ENCODE results near the gene ANTXRL. TPM values are rescaled to one million over a fixed set of nuclear protein-coding genes. Genes with fewer than 3 reads are reported as not detected.
"Not testable (repeated sequence)": the region's sequence is repeated elsewhere in the genome, so short reads cannot be mapped to it uniquely, and the experiment has no call there.

Gene ANTXRL
- total and polyA plus RNA-seq, 10 of the 15 experiments (the other 5 are each of a cell fraction or from before 2014, with no cell fraction given), result not detected

DNA sequence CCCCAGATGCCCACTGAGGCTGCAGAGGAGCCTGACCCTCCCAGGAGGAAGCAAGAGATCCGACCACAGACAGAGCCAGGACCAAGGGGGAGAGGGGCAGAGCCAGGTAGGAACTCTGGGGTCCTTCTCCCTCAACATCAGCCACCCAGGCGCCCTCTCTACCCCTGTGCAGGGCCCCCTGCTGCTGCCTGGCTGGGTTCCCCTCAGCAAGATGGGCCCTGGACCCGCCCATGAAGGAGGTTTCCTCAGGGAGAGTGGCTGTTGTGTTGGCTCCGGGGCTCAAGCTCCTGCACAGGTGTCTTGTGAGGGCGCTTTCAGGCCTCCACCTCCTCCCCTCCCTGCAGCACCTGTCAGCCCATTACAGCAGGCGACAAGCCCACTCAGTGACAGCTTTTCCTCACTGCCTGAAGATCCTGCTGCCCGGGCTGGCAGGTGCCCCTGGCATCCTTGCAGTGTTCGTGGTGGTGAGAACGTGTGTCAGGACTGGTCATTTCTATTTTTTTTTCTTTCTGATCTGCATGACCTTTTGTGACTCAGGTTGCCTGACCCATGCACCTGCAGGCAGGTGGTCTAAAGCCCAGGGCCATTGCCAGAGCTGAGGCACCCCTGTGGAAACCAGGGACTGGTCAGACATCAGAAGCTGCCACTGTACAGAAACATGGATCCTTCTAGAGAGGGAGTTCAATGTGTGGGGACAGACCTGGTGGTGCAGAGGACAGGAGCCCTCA, 37.0 kb upstream of the ANTXRL start:
- H3K79me2 ChIP-seq (ENCODE audit: control insufficient read depth, insufficient read depth, low read length); H3K27ac ChIP-seq (ENCODE audit: control insufficient read depth, insufficient read depth); BruUV-seq (replicated peaks); DNase-seq (ENCODE audit: low read depth, low spot score); CTCF ChIA-PET; H3K9ac ChIP-seq (ENCODE audit: control insufficient read depth, insufficient read depth, low read length); H3K4me3 ChIP-seq; POLR2A ChIA-PET; H3K4me2 ChIP-seq (ENCODE audit: control insufficient read depth, insufficient read depth); H2AFZ ChIP-seq (ENCODE audit: control insufficient read depth, low read depth, low read length); H3K27me3 ChIP-seq (replicated peaks in 1 of 2; ENCODE audit: control insufficient read depth in 2 of 2, insufficient read depth in 2 of 2, low read length in 1 of 2); RAD21 ChIA-PET (ENCODE audit: unreplicated experiment); H3K36me3 ChIP-seq (ENCODE audit: control insufficient read depth in 2 of 2, insufficient read depth in 2 of 2, low read length in 1 of 2); in situ Hi-C loops (cut with MboI); H4K20me1 ChIP-seq (ENCODE audit: control insufficient read depth, insufficient read depth); ATAC-seq; H3K4me1 ChIP-seq (ENCODE audit: control insufficient read depth, insufficient read depth, low read length); H3K9me3 ChIP-seq (replicated peaks; ENCODE audit: control insufficient read depth, insufficient read depth, low read length); SMC1A ChIA-PET (ENCODE audit: uncharacterized antibody, unreplicated experiment); FAIRE-seq: not testable (repeated sequence)
- intact Hi-C loops (cut with micrococcal nuclease; ENCODE audit: unreplicated experiment), result loop anchor here (10.0 kb wide), 1 partner anchor 1015 kb away; no protein-coding TSS in a partner anchor
- WGBS (ENCODE audit: insufficient coverage, insufficient replicate concordance, low lambda C conversion rate, missing lambda C conversion rate), result 29% methylated on average over 4 of the region's 9 CpGs

DNA sequence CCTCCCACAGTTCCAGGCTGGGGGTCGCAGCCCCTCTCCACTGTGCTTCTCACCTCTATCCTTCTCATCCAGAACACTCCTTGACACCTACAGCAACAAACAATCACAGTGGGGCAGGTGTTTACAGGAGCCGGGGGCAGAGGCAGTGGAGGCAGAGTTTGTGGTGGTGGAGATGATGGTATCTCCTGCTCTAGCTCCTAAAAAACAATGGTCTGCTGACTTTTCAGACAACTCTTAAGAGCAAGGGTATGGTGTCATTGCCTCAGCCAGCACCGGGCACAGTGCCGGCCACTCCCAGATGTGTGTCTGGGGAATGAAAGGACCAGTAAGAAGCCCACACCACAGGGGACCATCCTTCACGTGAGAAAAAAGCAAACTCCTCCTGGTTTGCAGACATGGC, 36.3 kb upstream of the ANTXRL start:
- BruUV-seq (replicated peaks), result no TSS peak
- ChIA-PET SMC1A (ENCODE audit: uncharacterized antibody, unreplicated experiment) (no interaction called here), POLR2A (no interaction called here)
- TF ChIP-seq, protein P1, sequence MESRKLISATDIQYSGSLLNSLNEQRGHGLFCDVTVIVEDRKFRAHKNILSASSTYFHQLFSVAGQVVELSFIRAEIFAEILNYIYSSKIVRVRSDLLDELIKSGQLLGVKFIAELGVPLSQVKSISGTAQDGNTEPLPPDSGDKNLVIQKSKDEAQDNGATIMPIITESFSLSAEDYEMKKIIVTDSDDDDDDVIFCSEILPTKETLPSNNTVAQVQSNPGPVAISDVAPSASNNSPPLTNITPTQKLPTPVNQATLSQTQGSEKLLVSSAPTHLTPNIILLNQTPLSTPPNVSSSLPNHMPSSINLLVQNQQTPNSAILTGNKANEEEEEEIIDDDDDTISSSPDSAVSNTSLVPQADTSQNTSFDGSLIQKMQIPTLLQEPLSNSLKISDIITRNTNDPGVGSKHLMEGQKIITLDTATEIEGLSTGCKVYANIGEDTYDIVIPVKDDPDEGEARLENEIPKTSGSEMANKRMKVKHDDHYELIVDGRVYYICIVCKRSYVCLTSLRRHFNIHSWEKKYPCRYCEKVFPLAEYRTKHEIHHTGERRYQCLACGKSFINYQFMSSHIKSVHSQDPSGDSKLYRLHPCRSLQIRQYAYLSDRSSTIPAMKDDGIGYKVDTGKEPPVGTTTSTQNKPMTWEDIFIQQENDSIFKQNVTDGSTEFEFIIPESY (IDR thresholded peaks at IDR 0.05), result no peak
- TF ChIP-seq HDAC2 (IDR thresholded peaks at IDR 0.05) (no peak), TARDBP (IDR thresholded peaks at IDR 0.05; ENCODE audit: borderline replicate concordance) (no peak), CEBPB (IDR thresholded peaks at IDR 0.05; ENCODE audit: borderline replicate concordance in 1 of 2, low read depth in 2 of 2, low read length in 2 of 2) (no peak), KLF5 (IDR thresholded peaks at IDR 0.05; ENCODE audit: partially characterized antibody) (no peak), MEF2A (IDR thresholded peaks at IDR 0.05; ENCODE audit: insufficient read depth, low read depth, low read length) (no peak), MTA2 (IDR thresholded peaks at IDR 0.05; ENCODE audit: low read depth) (no peak), SREBF1 (IDR thresholded peaks at IDR 0.05; ENCODE audit: low read length) (no peak), NR2F1 (conservative IDR thresholded peaks at IDR 0.05) (no peak), BMI1 (IDR thresholded peaks at IDR 0.05; ENCODE audit: borderline replicate concordance) (no peak), HDAC6 (IDR thresholded peaks at IDR 0.05; ENCODE audit: unreplicated experiment) (no peak), ZNF24 (IDR thresholded peaks at IDR 0.05) (no peak), KDM1A (IDR thresholded peaks at IDR 0.05; ENCODE audit: borderline replicate concordance) (no peak)
- TF ChIP-seq, protein P2, sequence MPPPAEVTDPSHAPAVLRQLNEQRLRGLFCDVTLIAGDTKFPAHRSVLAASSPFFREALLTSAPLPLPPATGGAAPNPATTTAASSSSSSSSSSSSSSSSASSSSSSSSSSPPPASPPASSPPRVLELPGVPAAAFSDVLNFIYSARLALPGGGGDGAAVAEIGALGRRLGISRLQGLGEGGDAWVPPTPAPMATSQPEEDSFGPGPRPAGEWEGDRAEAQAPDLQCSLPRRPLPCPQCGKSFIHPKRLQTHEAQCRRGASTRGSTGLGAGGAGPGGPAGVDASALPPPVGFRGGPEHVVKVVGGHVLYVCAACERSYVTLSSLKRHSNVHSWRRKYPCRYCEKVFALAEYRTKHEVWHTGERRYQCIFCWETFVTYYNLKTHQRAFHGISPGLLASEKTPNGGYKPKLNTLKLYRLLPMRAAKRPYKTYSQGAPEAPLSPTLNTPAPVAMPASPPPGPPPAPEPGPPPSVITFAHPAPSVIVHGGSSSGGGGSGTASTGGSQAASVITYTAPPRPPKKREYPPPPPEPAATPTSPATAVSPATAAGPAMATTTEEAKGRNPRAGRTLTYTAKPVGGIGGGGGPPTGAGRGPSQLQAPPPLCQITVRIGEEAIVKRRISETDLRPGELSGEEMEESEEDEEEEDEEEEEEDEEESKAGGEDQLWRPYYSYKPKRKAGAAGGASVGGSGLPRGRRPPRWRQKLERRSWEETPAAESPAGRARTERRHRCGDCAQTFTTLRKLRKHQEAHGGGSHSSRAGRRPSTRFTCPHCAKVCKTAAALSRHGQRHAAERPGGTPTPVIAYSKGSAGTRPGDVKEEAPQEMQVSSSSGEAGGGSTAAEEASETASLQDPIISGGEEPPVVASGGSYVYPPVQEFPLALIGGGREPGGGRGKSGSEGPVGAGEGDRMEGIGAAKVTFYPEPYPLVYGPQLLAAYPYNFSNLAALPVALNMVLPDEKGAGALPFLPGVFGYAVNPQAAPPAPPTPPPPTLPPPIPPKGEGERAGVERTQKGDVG (CRISPR knock-in tag; IDR thresholded peaks at IDR 0.05), result no peak

More for the DNA sequence above, 36.3 kb upstream of the ANTXRL start:
- ChIA-PET CTCF (interaction anchor here (1.0 kb wide), 1 partner anchor 15 kb away, joined by 3 read pairs; no protein-coding TSS in a partner anchor), RAD21 (ENCODE audit: unreplicated experiment) (no interaction called here)
- H3K9ac ChIP-seq (ENCODE audit: control insufficient read depth, insufficient read depth, low read length), result no peak overlapping the region
- H3K36me3 ChIP-seq (ENCODE audit: control insufficient read depth in 2 of 2, insufficient read depth in 2 of 2, low read length in 1 of 2), result no peaks in the 10 kb centered on the region
- H3K9me3 ChIP-seq (replicated peaks; ENCODE audit: control insufficient read depth, insufficient read depth, low read length), result no peaks in the 10 kb centered on the region
- intact Hi-C loops (cut with micrococcal nuclease; ENCODE audit: unreplicated experiment), result loop anchor here (10.0 kb wide), 1 partner anchor 1016 kb away; no protein-coding TSS in a partner anchor
- no peaks in the 10 kb centered on the region for H3K79me2 ChIP-seq (ENCODE audit: control insufficient read depth, insufficient read depth, low read length)
- no peaks in the 10 kb centered on the region for H3K27me3 ChIP-seq (replicated peaks in 1 of 2; ENCODE audit: control insufficient read depth in 2 of 2, insufficient read depth in 2 of 2, low read length in 1 of 2)
- H2AFZ ChIP-seq (ENCODE audit: control insufficient read depth, low read depth, low read length), result no peak overlapping the region
- H3K4me1 ChIP-seq (ENCODE audit: control insufficient read depth, insufficient read depth, low read length), result no peaks in the 10 kb centered on the region
- H3K4me3 ChIP-seq, result no peak overlapping the region
- in situ Hi-C loops (cut with MboI), result no loop called here
- no peaks in the 10 kb centered on the region for H4K20me1 ChIP-seq (ENCODE audit: control insufficient read depth, insufficient read depth)
- ATAC-seq (no peak), DNase-seq (ENCODE audit: low read depth, low spot score) (no peak), FAIRE-seq (no peak)
- WGBS (ENCODE audit: insufficient coverage, insufficient replicate concordance, low lambda C conversion rate, missing lambda C conversion rate), result 64% methylated on average over 5 of the region's 5 CpGs
- no peak overlapping the region for H3K27ac ChIP-seq (ENCODE audit: control insufficient read depth, insufficient read depth)
- H3K4me2 ChIP-seq (ENCODE audit: control insufficient read depth, insufficient read depth), result no peak overlapping the region
